Neural cell (in vitro differentiated cells): Measurements from ENCODE around the gene GGT1. TPM values are rescaled to one million over a fixed set of nuclear protein-coding genes. Genes with fewer than 3 reads are reported as not detected.

Experiments
- H2AFZ ChIP-seq: fragments of 200-600, 300-800 bp; sonication (generic), shearing (Covaris generic); 2 replicates; pipeline ENCODE4 v1.6.0; 2014; ENCODE audit warnings: low read depth, mild to moderate bottlenecking, antibody characterized with exemption, low read length, moderate library complexity
- H3F3A ChIP-seq: fragments of 200-600 bp; shearing (Covaris generic); 2 replicates; pipeline ENCODE4 v1.6.1; 2016; ENCODE audit warnings: mild to moderate bottlenecking, moderate library complexity, mixed read lengths, antibody characterized with exemption, low read length; ENCODE audit not compliant: insufficient read depth, poor library complexity, severe bottlenecking
- H3K27ac ChIP-seq: fragments of 200-600, 300-800 bp; sonication (generic), shearing (Covaris generic); 2 replicates; pipeline ENCODE4 v1.5.1; 2014; ENCODE audit warnings: mild to moderate bottlenecking, low read length, moderate library complexity
- H3K27me3 ChIP-seq: fragments of 300-800, 200-600 bp; sonication (generic), shearing (Covaris generic); 2 replicates; pipeline ENCODE4 v1.6.0; 2014; ENCODE audit warnings: mild to moderate bottlenecking, low read depth, low read length, moderate library complexity; ENCODE audit not compliant: insufficient read depth
- H3K36me3 ChIP-seq: fragments of 300-800, 200-600 bp; sonication (generic), shearing (Covaris generic); 2 replicates; pipeline ENCODE4 v1.5.1; 2014; ENCODE audit warnings: mild to moderate bottlenecking, antibody characterized with exemption, low read length, moderate library complexity; ENCODE audit not compliant: insufficient read depth
- H3K4me2 ChIP-seq: fragments of 300-800, 200-600 bp; sonication (generic), shearing (Covaris generic); 2 replicates; pipeline ENCODE4 v1.6.0; 2014; ENCODE audit warnings: mild to moderate bottlenecking, low read length
- H3K4me3 ChIP-seq: fragments of 300-800, 200-600 bp; sonication (generic), shearing (Covaris generic); 2 replicates; pipeline ENCODE4 v1.5.1; 2014; ENCODE audit warnings: mild to moderate bottlenecking, low read length, moderate library complexity
- H3K79me2 ChIP-seq: fragments of 200-600 bp; shearing (Covaris generic); replicated peaks from 2 replicates; pipeline ENCODE4 v1.6.0; 2014; ENCODE audit warnings: mild to moderate bottlenecking, low read length, moderate library complexity; ENCODE audit not compliant: insufficient read depth
- H3K9ac ChIP-seq: fragments of 300-800, 200-600 bp; sonication (generic), shearing (Covaris generic); 2 replicates; pipeline ENCODE4 v1.6.1; 2016; ENCODE audit warnings: mild to moderate bottlenecking, low read length, mixed read lengths
- H3K9me2 ChIP-seq: fragments of 200-600 bp; shearing (Covaris generic); 2 replicates; pipeline ENCODE4 v1.6.1; 2016; ENCODE audit warnings: mild to moderate bottlenecking, low read length, mixed read lengths; ENCODE audit not compliant: insufficient read depth
- H3K9me3 ChIP-seq: fragments of 200-600, 300-800 bp; sonication (generic), shearing (Covaris generic); 2 replicates; pipeline ENCODE4 v1.6.1; 2016; ENCODE audit warnings: mild to moderate bottlenecking, mixed run types, low read length, moderate library complexity, mixed read lengths
- H4K20me1 ChIP-seq: fragments of 200-600 bp; shearing (Covaris generic); 2 replicates; pipeline ENCODE4 v1.6.1; 2016; ENCODE audit warnings: mild to moderate bottlenecking, mixed run types; ENCODE audit not compliant: insufficient read depth
- CTCF ChIP-seq: fragments of 450-650 bp; IDR thresholded peaks from 2 replicates; pipeline ENCODE4 v1.5.1; 2014; ENCODE audit warnings: antibody characterized with exemption, mild to moderate bottlenecking, moderate library complexity; ENCODE audit not compliant: poor library complexity, severe bottlenecking
- EP300 ChIP-seq: fragments of 450-650 bp; conservative IDR thresholded peaks from 2 replicates; pipeline ENCODE4 v1.6.1; 2014; ENCODE audit warnings: antibody characterized with exemption, mild to moderate bottlenecking, moderate library complexity; ENCODE audit not compliant: poor library complexity, severe bottlenecking
- EZH2 ChIP-seq: fragments of 200-600, 300-800 bp; shearing (Covaris generic), sonication (generic); IDR thresholded peaks from 2 replicates; pipeline ENCODE4 v1.6.1; 2014; ENCODE audit warnings: antibody characterized with exemption, low read length, borderline replicate concordance, mild to moderate bottlenecking; ENCODE audit not compliant: insufficient read depth, poor library complexity, severe bottlenecking
- MXI1 ChIP-seq: fragments of 450-650 bp; conservative IDR thresholded peaks from 2 replicates; pipeline ENCODE4 v1.6.1; 2014; ENCODE audit warnings: antibody characterized with exemption, mild to moderate bottlenecking; ENCODE audit not compliant: poor library complexity, severe bottlenecking
- POLR2AphosphoS5 ChIP-seq: IDR thresholded peaks from 2 replicates; pipeline ENCODE4 v1.6.1; 2012
- RAD21 ChIP-seq: fragments of 450-650 bp; conservative IDR thresholded peaks from 2 replicates; pipeline ENCODE4 v1.6.1; 2014; ENCODE audit warnings: antibody characterized with exemption, mild to moderate bottlenecking, moderate library complexity
- REST ChIP-seq: IDR thresholded peaks from 2 replicates; pipeline ENCODE4 v1.6.1; 2012; ENCODE audit warnings: borderline replicate concordance
- SMC3 ChIP-seq: fragments of 450-650 bp; conservative IDR thresholded peaks from 2 replicates; pipeline ENCODE4 v1.6.1; 2014; ENCODE audit warnings: antibody characterized with exemption, mild to moderate bottlenecking, moderate library complexity; ENCODE audit not compliant: poor library complexity
- TAF1 ChIP-seq: IDR thresholded peaks from 2 replicates; pipeline ENCODE4 v1.6.1; 2012; ENCODE audit warnings: low read depth
- polyA plus RNA-seq: library from polyadenylated mRNA; depleted of rRNA; stranded (reverse); fragments of >200 nt; gene quantifications from 2 replicates; pipeline ENCODE4 v1.2.3, GENCODE V29; 2014

Gene GGT1
- polyA plus RNA-seq, 1 donor from 2014 or later, result 6.4 TPM

GRCh38 chr22:24579258-24579601 is 23.8 kb upstream of the GGT1 start:
- Histone ChIP-seq H3F3A (no peaks in the 10 kb centered on the region), H3K4me2 (no peak overlapping the region), H3K4me3 (no peak overlapping the region), H3K9ac (no peak overlapping the region), H3K36me3 (no peaks in the 10 kb centered on the region), H3K79me2 (no peaks in the 10 kb centered on the region), H3K9me2 (no peaks in the 10 kb centered on the region), H3K27me3 (no peaks in the 10 kb centered on the region), H3K9me3 (no peaks in the 10 kb centered on the region), H4K20me1 (no peaks in the 10 kb centered on the region), H2AFZ (no peak overlapping the region), H3K27ac (no peak overlapping the region)
- no peak for TF ChIP-seq REST
- TF ChIP-seq SMC3, result no peak
- TF ChIP-seq EZH2, result no peak
- no peak for TF ChIP-seq EP300
- no peak for TF ChIP-seq CTCF
- TF ChIP-seq MXI1, result no peak
- TF ChIP-seq TAF1, result no peak
- TF ChIP-seq RAD21, result no peak
- TF ChIP-seq POLR2AphosphoS5, result no peak

GRCh38 chr22:24580276-24580675 is 22.7 kb upstream of the GGT1 start:
- Histone ChIP-seq H3K9ac (no peak overlapping the region), H3K36me3 (no peaks in the 10 kb centered on the region), H3K79me2 (no peaks in the 10 kb centered on the region), H3K4me2 (no peak overlapping the region), H3K27me3 (no peaks in the 10 kb centered on the region), H3K27ac (no peak overlapping the region), H3F3A (no peaks in the 10 kb centered on the region), H3K9me3 (no peaks in the 10 kb centered on the region), H2AFZ (no peak overlapping the region), H4K20me1 (no peaks in the 10 kb centered on the region), H3K9me2 (no peaks in the 10 kb centered on the region), H3K4me3 (no peak overlapping the region)
- no peak for TF ChIP-seq TAF1
- TF ChIP-seq EP300, result no peak
- TF ChIP-seq SMC3, result no peak
- no peak for TF ChIP-seq POLR2AphosphoS5
- TF ChIP-seq REST, result no peak
- TF ChIP-seq CTCF, result no peak
- TF ChIP-seq RAD21, result no peak
- no peak for TF ChIP-seq MXI1
- TF ChIP-seq EZH2, result no peak
